Keratinocyte (primary cell): ENCODE measurements around the gene PDGFRA. TPM values are rescaled to one million over a fixed set of nuclear protein-coding genes. Genes with fewer than 3 reads are reported as not detected.

ENCODE experiments used
- DNase-seq: peaks from one replicate; pipeline ENCODE4 v3.0.0-alpha.2; 2011; ENCODE audit warnings: low read depth, missing footprints, low spot score
- FAIRE-seq: peaks from 2 replicates; lab custom pipeline; 2011; peaks lifted over from hg19 to GRCh38; lab: Jason Lieb, UNC
- H2AFZ ChIP-seq: 2 replicates; pipeline ENCODE4 v1.6.0; 2012; ENCODE audit warnings: low read length, control low read depth, inconsistent platforms; ENCODE audit not compliant: control insufficient read depth
- H3K27ac ChIP-seq: 2 replicates; pipeline ENCODE4 v1.5.1; 2011; ENCODE audit warnings: low read length; ENCODE audit not compliant: control insufficient read depth, insufficient read depth
- H3K27me3 ChIP-seq: 3 replicates; pipeline ENCODE4 v1.6.0; 2011; ENCODE audit warnings: low read length; ENCODE audit not compliant: control insufficient read depth, insufficient read depth; ENCODE audit errors: extremely low read depth
- H3K36me3 ChIP-seq, 2 experiments: 2 replicates in 1 of 2; 3 replicates in 1 of 2; pipeline ENCODE4 v1.5.1; 2011; ENCODE audit warnings: low read length in 2 of 2, mild to moderate bottlenecking in 1 of 2; ENCODE audit not compliant: control insufficient read depth in 2 of 2, insufficient read depth in 2 of 2; ENCODE audit errors: extremely low read depth in 1 of 2
- H3K4me1 ChIP-seq: 3 replicates; pipeline ENCODE4 v1.5.1; 2011; ENCODE audit warnings: low read length; ENCODE audit not compliant: control insufficient read depth, insufficient read depth; ENCODE audit errors: extremely low read depth
- H3K4me2 ChIP-seq: 3 replicates; pipeline ENCODE4 v1.6.0; 2011; ENCODE audit warnings: low read depth, low read length; ENCODE audit not compliant: control insufficient read depth, insufficient read depth; ENCODE audit errors: extremely low read depth
- H3K4me3 ChIP-seq, 3 experiments: fragments of 200-600 bp in 1 of 3; sonication (generic) in 1 of 3; 2 replicates in 2 of 3; 3 replicates in 1 of 3; pipeline ENCODE4 v1.5.1; 2011 to 2016; ENCODE audit warnings: low read length in 3 of 3, mild to moderate bottlenecking in 3 of 3, control low read depth in 2 of 3, inconsistent platforms in 1 of 3, low read depth in 1 of 3, mixed read lengths in 1 of 3, mixed run types in 1 of 3, moderate library complexity in 1 of 3; ENCODE audit not compliant: control insufficient read depth in 2 of 3, insufficient read depth in 2 of 3; ENCODE audit errors: extremely low read depth in 1 of 3
- H3K79me2 ChIP-seq: 2 replicates; pipeline ENCODE4 v1.6.0; 2012; ENCODE audit warnings: low read length; ENCODE audit not compliant: control insufficient read depth, insufficient read depth
- H3K9ac ChIP-seq: 3 replicates; pipeline ENCODE4 v1.6.0; 2011; ENCODE audit warnings: low read length; ENCODE audit not compliant: control insufficient read depth, insufficient read depth; ENCODE audit errors: extremely low read depth
- H3K9me1 ChIP-seq: 3 replicates; pipeline ENCODE4 v1.6.0; 2011; ENCODE audit warnings: low read length; ENCODE audit not compliant: control insufficient read depth, insufficient read depth; ENCODE audit errors: extremely low read depth
- H3K9me3 ChIP-seq: 2 replicates; pipeline ENCODE4 v1.5.1; 2012; ENCODE audit warnings: low read depth, low read length; ENCODE audit not compliant: control insufficient read depth
- H4K20me1 ChIP-seq: 3 replicates; pipeline ENCODE4 v1.6.0; 2011; ENCODE audit warnings: low read length; ENCODE audit not compliant: control insufficient read depth, insufficient read depth; ENCODE audit errors: extremely low read depth
- CTCF ChIP-seq, 3 experiments: IDR thresholded peaks in 1 of 3; conservative IDR thresholded peaks in 1 of 3; optimal IDR thresholded peaks in 1 of 3; 2 replicates in 2 of 3; 3 replicates in 1 of 3; pipeline versions ENCODE3 to v1.5.1; 2011; ENCODE audit warnings: low read length in 3 of 3, mild to moderate bottlenecking in 3 of 3, moderate library complexity in 2 of 3, control low read depth in 1 of 3, inconsistent platforms in 1 of 3; ENCODE audit not compliant: insufficient read depth in 2 of 3; ENCODE audit errors: extremely low read depth in 1 of 3
- EZH2 ChIP-seq: IDR thresholded peaks from one replicate; pipeline ENCODE4 v1.6.1; 2012; ENCODE audit warnings: inconsistent platforms, mild to moderate bottlenecking, low read length, moderate library complexity
- dilution Hi-C: fragments of 300-500 bp; cut with MboI; formaldehyde crosslinking; loops from one replicate; pipeline ENCODE4 v1.7.0; 2020; ENCODE audit warnings: low sequenced_read_pairs; ENCODE audit not compliant: extremely low pct_ligation_motif_present
- polyA plus RNA-seq, 5 experiments: library from polyadenylated mRNA; depleted of rRNA in 3 of 5; stranded (reverse) in 3 of 5; stranded (forward) in 1 of 5; unstranded in 1 of 5; fragments of >200 nt; gene quantifications; 1 replicate in 1 of 5; 2 replicates in 3 of 5; 3 replicates in 1 of 5; pipeline versions ENCODE4 v1.2.1 to v1.2.3, GENCODE V29; 2011 to 2012; ENCODE audit warnings: missing spikeins in 2 of 5, low read depth in 1 of 5, low replicate concordance in 1 of 5

The PDGFRA gene
- polyA plus RNA-seq, 1 donor (not counting 4 experiments of a cell fraction or from before 2014, with no cell fraction given) = 0.22 TPM

- Histone ChIP-seq H3K4me1 (no peaks in the 10 kb centered on the region), H2AFZ (no peak overlapping the region), H3K36me3 (no peaks in the 10 kb centered on the region), H3K9me3 (no peaks in the 10 kb centered on the region), H3K79me2 (no peaks in the 10 kb centered on the region), H3K9me1 (no peaks in the 10 kb centered on the region), H3K27ac (no peak overlapping the region), H4K20me1 (no peaks in the 10 kb centered on the region), H3K4me2 (no peak overlapping the region), H3K9ac (no peak overlapping the region), H3K27me3 (no peaks in the 10 kb centered on the region), H3K4me3 (no peak overlapping the region)
- no peak for FAIRE-seq
- no peak for DNase-seq
- TF ChIP-seq EZH2 = no peak
- no peak for TF ChIP-seq CTCF (optimal IDR thresholded peaks at IDR 0.05 in 1 of 3, IDR thresholded peaks at IDR 0.05 in 1 of 3, conservative IDR thresholded peaks at IDR 0.05 in 1 of 3; ENCODE audit: extremely low read depth in 1 of 3, insufficient read depth in 2 of 3, low read length in 3 of 3)
- dilution Hi-C loops = no loop called here
These were observed 43.9 kb upstream of the PDGFRA start for GRCh38 chr4:54185044-54185780.

DNA sequence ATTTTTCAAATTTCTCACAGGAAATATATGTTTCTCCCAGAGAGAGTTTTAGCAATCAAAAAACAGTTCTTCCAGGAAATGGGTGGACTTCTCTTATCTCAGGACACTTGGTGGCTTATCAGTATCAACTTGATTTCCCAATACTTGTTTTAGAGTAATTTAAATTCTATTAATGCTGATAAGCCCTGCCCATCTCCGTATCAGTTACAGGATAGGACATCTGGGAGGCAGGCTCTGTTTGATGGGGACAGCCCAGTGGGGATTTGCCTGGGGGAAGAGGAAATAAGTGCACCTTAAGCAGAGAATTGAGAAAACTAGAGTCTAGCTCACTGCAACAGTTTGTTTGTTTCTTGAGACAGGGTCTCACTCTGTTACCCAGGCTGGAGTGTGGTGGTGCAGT, 43.2 kb upstream of the PDGFRA start:
- no peak for FAIRE-seq
- no peaks in the 10 kb centered on the region for H3K4me1 ChIP-seq
- no peak overlapping the region for H3K4me3 ChIP-seq
- H3K27me3 ChIP-seq = no peaks in the 10 kb centered on the region
- no peak overlapping the region for H3K27ac ChIP-seq
- no peaks in the 10 kb centered on the region for H3K36me3 ChIP-seq
- no peak for TF ChIP-seq CTCF (optimal IDR thresholded peaks at IDR 0.05 in 1 of 3, IDR thresholded peaks at IDR 0.05 in 1 of 3, conservative IDR thresholded peaks at IDR 0.05 in 1 of 3; ENCODE audit: extremely low read depth in 1 of 3, insufficient read depth in 2 of 3, low read length in 3 of 3)
- TF ChIP-seq EZH2 = no peak
- H4K20me1 ChIP-seq = no peaks in the 10 kb centered on the region
- H3K9ac ChIP-seq = no peak overlapping the region
- no peaks in the 10 kb centered on the region for H3K79me2 ChIP-seq
- H2AFZ ChIP-seq = no peak overlapping the region
- H3K9me3 ChIP-seq = no peaks in the 10 kb centered on the region
- no peaks in the 10 kb centered on the region for H3K9me1 ChIP-seq
- dilution Hi-C loops = no loop called here
- DNase-seq = no peak
- no peak overlapping the region for H3K4me2 ChIP-seq
